ENCODE measurements around the gene SPINT2.
A peak's percentile ranks its signal among the peaks of the same experiment; 100 is the strongest.
"Not testable (repeated sequence)": the region's sequence is repeated elsewhere in the genome, so short reads cannot be mapped to it uniquely, and the experiment has no call there.

SPINT2 gene

DNA sequence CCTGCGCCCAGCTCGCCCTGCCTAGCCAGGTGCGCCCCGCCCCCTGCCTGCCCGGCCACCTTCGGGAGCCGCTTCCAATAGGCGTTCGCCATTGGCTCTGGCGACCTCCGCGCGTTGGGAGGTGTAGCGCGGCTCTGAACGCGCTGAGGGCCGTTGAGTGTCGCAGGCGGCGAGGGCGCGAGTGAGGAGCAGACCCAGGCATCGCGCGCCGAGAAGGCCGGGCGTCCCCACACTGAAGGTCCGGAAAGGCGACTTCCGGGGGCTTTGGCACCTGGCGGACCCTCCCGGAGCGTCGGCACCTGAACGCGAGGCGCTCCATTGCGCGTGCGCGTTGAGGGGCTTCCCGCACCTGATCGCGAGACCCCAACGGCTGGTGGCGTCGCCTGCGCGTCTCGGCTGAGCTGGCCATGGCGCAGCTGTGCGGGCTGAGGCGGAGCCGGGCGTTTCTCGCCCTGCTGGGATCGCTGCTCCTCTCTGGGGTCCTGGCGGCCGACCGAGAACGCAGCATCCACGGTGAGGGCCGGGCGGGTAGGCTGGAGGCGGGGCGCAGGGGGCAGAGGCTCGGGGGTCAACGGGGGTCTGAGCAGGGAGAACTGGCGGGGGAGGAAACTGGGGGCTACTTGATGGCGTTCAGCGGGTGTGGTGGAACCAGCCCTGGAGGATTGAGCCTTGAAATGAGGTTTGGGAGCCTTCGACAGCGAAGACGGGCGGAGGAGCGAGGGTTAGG lies at the start of gene SPINT2:
SPINT2 (plus strand) TSS at position 88 of the 727 bp plus-strand sequence; CDS start at position 408, 320 bp downstream.
- DNase-seq: peak; percentile 61

DNA sequence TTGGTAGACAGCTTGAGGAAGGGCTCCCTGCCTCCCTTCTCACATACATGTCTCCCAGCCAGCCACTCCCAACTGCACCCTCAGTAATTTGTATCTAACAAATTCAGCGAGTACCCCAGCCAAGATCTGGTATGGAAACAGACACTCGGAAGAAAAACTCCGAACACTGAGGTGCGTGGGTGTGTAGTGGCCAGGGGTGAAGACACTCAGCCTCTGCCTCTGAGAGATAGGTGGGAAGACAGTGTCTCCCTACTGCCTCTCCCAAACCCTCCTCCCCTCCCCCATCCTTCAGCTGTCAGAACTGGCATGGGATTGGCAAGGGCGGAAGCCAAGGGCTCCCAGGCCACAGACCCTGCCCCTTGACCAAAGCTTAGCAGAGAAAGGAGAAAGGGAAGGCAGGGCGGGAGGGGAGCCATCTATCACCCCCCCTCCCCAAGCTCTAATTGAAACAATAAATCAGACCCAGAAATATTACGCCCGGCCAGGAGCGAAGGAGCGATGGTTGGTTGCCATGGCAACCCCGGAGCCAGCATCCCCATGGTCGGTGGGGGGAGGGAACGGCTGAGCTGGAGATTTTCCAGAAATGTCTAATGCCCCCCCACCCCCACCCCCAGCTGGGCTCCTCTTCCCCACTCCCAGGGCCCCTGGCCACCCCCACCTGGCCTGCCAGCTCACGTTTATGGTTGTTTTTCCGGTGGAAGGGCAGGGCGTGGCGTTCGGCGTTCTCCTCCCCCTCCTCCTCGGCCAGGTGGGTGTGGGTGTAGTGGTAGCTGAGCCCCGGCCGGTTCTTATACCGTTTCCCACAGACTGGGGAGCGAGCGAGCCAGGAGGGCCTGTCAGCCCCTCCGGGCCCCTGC lies 47.4 kb upstream of the SPINT2 start:
- DNase-seq: no peak

- DNase-seq: no peak
Measured at GRCh38 chr19:38218204-38218603, 46.2 kb upstream of the SPINT2 start.

DNA sequence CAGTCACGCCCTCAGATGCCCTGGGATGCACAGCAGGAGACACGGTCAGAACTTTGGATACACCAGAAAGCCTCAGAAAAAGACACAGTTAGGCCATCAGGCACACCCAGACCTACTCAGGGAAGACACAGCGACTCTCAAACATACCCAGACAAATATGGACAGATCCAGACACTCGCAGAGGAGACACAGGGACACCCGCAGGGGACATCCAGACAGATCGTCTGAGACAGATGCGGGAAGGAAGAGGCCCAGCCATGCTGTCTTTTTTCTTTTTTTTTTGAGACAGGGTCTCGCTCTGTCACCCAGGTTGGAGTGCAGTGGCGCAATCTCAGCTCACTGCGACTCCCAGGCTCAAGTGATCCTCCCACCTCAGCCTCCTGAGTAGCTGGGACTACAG lies 45.2 kb upstream of the SPINT2 start:
- no peak for DNase-seq

GRCh38 chr19:38221421-38221820 lies 43.0 kb upstream of the SPINT2 start:
- DNase-seq: no peak

GRCh38 chr19:38221919-38222830 lies 42.2 kb upstream of the SPINT2 start:
- no peak for DNase-seq

- no peak for DNase-seq
Measured at GRCh38 chr19:38223119-38223523, 41.3 kb upstream of the SPINT2 start.

DNA sequence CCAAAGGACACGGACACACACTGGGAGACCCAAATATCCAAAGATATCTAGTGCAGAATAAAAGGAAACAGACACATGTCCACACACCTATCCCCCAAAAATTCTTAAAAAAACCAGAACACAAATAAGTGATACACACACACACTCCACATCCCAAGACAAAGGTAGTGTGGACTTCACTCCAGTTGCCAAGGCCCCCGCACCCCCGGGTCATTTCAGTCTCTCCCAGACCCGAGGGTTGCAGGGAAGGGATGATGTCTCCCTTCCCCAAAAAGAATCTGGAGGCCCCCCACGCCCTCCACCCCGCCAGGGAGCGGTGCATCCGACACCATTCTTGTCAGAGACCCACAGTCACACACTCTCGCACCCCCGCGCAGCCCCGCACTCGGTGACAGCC lies 40.8 kb upstream of the SPINT2 start:
- DNase-seq: no peak

- DNase-seq: peak; percentile 62
Measured at GRCh38 chr19:38224014-38224862, 40.1 kb upstream of the SPINT2 start, which contains the start of gene DPF1. TSS of gene DPF1 (minus strand) at chr19:38224222. CDS start at chr19:38224142, 80 bp downstream.

DNA sequence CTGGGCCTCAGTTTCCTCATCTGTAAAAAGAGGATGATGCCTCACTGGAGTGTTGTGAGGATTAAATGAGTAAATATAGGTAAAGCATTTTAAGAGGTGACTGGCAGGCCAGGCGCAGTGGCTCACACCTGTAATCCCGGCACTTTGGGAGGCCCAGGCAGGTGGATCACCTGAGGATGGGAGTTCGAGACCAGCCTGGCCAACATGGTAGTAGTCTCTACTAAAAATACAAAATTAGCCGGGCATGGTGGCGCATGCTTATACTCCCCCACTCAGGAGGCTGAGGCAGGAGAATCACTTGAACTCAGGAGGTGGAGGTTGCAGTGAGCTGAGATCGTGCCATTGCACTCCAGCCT lies 39.5 kb upstream of the SPINT2 start:
- DNase-seq: not testable (repeated sequence)

- DNase-seq: no peak
Measured at GRCh38 chr19:38227287-38228004, 36.9 kb upstream of the SPINT2 start.

- DNase-seq: no peak
Measured at GRCh38 chr19:38228005-38228377, 36.4 kb upstream of the SPINT2 start.

- DNase-seq: no peak
Measured at GRCh38 chr19:38228491-38229439, 35.6 kb upstream of the SPINT2 start.

GRCh38 chr19:38229585-38230073 lies 34.7 kb upstream of the SPINT2 start:
- DNase-seq: peak; percentile 69

GRCh38 chr19:38230506-38231133 lies 33.8 kb upstream of the SPINT2 start:
- not testable (repeated sequence) for DNase-seq

DNA sequence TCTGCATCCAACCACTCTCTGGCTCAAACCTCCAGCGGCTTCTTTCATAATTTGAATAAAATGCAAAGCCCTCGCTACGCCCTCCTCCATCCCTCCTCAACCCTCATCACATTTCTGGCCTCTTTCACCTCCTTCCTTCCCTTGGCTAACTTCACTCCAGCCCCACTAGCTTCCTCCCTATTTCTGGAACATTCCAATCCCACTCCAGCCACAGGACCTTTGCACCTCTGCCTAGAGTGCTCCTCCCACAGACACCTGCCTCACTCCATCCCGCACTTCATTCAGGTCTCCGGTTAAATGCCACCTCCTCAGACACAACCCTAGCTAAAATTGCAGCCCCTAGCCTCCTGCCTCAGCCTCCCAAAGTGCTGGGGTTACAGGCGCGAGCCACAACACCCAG lies 32.5 kb upstream of the SPINT2 start:
- DNase-seq: no peak

DNA sequence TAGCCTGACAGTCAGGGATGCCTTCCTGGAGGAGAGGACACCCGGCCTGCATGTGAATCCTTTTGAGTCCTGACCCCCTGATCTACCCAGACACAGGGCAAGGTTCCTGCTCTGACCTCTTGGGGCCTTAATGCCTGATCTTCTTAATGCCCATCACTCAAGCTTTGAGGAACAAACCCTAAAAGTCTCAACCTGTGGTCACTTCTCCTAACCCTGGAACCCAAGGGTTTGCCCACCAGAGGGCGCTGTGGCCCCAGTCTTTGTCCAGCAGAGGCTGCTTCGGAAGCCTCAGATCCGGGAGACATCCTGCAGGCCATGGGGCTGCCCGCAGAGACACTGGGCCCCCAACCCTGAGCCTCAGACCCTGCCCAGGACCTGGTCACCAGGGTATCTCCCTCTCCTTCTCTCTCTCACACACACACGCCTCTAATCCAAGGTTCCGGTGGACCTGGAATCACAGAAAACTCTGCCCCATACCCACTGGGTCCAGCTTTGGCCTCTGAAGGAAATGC lies 30.6 kb upstream of the SPINT2 start:
- DNase-seq: peak; percentile 72

DNA sequence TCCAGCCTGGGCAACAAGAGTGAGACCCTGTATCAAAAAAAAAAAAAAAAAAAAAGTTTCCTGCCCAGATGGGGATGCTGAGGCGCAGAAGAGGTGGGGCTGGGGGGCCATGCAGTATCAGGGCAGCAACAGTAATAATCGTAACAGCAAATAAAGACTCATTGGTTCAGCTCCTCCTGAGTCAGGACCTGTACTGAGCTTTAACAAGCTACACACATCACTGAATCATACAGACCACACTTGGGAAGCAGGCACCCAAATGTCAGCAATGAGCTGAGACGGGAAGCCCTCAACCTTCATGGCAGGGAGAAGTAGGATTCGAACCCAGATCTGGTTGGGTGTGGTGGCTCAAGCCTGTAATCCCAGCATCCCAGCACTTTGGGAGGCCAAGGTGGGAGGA lies 29.8 kb upstream of the SPINT2 start:
- DNase-seq: no peak

DNA sequence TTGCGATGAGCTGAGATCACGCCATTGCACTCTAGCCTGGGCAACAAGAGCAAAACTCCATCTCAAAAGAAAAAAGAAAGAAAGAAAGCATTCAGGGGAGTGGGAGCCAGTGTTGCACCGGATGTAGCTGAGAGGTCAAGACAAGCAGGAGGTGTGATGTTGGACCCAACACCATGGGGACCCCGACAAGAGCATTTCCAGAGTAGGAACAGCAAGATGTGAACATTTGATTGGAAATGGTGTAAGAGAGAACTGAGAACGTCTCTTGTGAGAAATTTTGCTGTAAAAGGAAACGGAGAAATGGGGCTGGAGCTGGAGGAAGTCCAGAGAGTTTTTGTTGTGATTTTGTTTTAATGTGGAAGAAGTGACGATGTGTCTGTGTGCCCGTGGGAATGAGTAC lies 24.6 kb upstream of the SPINT2 start:
- DNase-seq: no peak
